Activated naive CD4-positive, alpha-beta T cell treated with anti-CD3 and anti-CD28 coated beads, Interleukin-2, amount 50 U/mL, for 16 hours (primary cell): ENCODE data around the gene KRTAP10-6.
"Not testable (repeated sequence)": the region's sequence is repeated elsewhere in the genome, so short reads cannot be mapped to it uniquely, and the experiment has no call there.

ENCODE experiments used
- DNase-seq: peaks from one replicate; pipeline ENCODE4 v3.0.0-alpha.2; 2020

The KRTAP10-6 gene

GRCh38 chr21:44575307-44576024 is 16.8 kb downstream of the KRTAP10-6 start:
- DNase-seq: no peak

- no peak for DNase-seq
These were observed 17.6 kb downstream of the KRTAP10-6 start for GRCh38 chr21:44574457-44575306.

GRCh38 chr21:44573630-44574456 is 18.5 kb downstream of the KRTAP10-6 start, which contains the start of gene KRTAP10-4:
Gene KRTAP10-4 (plus strand): TSS chr21:44573729. CDS start chr21:44573759, 30 bp downstream.
- DNase-seq: not testable (repeated sequence)

GRCh38 chr21:44572959-44573583 is 19.2 kb downstream of the KRTAP10-6 start:
- no peak for DNase-seq

- no peak for DNase-seq
These were observed 20.2 kb downstream of the KRTAP10-6 start for GRCh38 chr21:44571844-44572782.

- DNase-seq: no peak
These were observed 21.0 kb downstream of the KRTAP10-6 start for GRCh38 chr21:44571296-44571695.

- no peak for DNase-seq
These were observed 22.3 kb downstream of the KRTAP10-6 start for GRCh38 chr21:44569861-44570517.

- no peak for DNase-seq
These were observed 23.4 kb downstream of the KRTAP10-6 start for GRCh38 chr21:44568667-44569556.

GRCh38 chr21:44568261-44568660 is 24.0 kb downstream of the KRTAP10-6 start:
- no peak for DNase-seq

GRCh38 chr21:44567481-44568171 is 24.7 kb downstream of the KRTAP10-6 start:
- no peak for DNase-seq

- no peak for DNase-seq
These were observed 25.9 kb downstream of the KRTAP10-6 start for GRCh38 chr21:44566403-44566802.

- DNase-seq: no peak
These were observed 27.3 kb downstream of the KRTAP10-6 start for GRCh38 chr21:44564886-44565598.

GRCh38 chr21:44564099-44564498 is 28.2 kb downstream of the KRTAP10-6 start:
- DNase-seq: no peak

GRCh38 chr21:44558695-44559094 is 33.6 kb downstream of the KRTAP10-6 start, which contains the start of gene KRTAP10-3:
Gene KRTAP10-3 (minus strand): TSS chr21:44558795. CDS start chr21:44558715, 80 bp downstream.
- DNase-seq: no peak

- not testable (repeated sequence) for DNase-seq
These were observed 34.0 kb downstream of the KRTAP10-6 start for GRCh38 chr21:44558329-44558675.

- DNase-seq: no peak
These were observed 34.6 kb downstream of the KRTAP10-6 start for GRCh38 chr21:44557491-44558328.

GRCh38 chr21:44556879-44557278 is 35.4 kb downstream of the KRTAP10-6 start:
- DNase-seq: no peak
